Amygdala (tissue), 56 donors: ENCODE measurements around the gene SNED1.
"Not testable (repeated sequence)": the region's sequence is repeated elsewhere in the genome, so short reads cannot be mapped to it uniquely, and the experiment has no call there.

Experiments
- DNase-seq, 56 donors: peaks; one replicate each; lab custom pipeline; 2025; lab: John Stamatoyannopoulos, UW

The SNED1 gene

DNA sequence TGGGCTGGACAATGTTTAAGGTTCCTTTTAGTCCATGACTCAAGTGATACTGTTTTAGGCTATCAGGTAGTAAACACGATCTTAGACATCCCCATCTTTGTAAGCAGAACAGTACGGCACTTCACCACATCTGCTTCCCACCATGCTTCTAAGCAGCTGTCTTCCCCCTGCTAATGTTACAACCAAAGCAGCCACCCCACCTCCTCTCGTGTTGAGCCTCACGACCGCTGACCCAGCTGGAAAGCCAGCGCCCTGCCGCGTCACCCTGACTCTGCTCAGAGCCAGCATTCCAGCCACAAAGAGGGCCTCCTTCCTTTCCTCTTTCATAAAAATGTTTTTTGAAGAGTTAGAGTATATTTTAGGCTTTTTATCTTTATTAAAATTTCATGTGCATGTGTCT, 94.3 kb downstream of the SNED1 start:
- no peak for DNase-seq

DNA sequence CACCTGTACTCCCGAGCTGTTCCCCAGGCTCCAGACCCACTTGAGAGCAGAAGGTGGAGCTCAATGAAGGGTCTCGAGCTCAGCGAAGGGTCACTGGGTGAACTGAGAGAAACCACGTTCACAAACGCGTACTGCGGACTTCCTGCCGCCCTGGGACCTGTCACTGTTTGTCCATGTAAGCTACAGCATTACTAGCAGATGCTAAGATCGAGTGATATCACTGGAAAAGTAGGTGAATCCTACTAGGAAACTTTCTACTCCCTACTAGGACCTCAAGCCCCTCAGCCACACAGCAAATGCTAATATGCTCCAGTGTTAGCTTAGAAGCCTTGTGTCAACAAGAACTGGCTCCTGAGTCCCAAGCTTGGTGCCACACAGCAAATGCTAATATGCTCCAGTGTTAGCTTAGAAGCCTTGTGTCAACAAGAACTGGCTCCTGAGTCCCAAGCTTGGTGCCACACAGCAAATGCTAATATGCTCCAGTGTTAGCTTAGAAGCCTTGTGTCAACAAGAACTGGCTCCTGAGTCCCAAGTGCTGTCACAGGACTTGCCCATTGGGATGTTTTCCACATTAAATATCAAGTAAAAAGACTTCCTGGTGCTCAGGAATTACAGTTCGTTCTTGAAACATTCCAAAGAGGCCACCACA, 94.8 kb downstream of the SNED1 start:
- DNase-seq, result not testable (repeated sequence)

DNA sequence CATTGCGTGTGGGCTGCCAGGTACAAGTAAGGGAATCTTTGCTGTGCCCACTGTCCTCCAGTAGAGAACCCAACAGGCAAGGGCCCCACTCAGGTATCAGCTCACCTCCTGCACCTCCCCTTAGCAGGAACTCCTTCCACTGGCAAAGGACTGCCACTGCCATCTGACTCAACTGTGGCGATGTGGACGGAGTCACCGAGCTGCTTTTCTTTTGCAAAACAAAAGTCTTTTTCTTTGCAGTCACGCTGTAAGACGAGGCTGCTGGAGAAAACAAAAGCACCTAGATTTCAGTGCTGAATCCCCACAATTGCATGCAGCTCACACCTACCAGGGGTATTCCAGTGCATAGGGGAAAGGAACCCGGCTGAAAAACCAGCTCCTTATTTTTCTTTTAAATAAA, 95.8 kb downstream of the SNED1 start:
- no peak for DNase-seq

DNA sequence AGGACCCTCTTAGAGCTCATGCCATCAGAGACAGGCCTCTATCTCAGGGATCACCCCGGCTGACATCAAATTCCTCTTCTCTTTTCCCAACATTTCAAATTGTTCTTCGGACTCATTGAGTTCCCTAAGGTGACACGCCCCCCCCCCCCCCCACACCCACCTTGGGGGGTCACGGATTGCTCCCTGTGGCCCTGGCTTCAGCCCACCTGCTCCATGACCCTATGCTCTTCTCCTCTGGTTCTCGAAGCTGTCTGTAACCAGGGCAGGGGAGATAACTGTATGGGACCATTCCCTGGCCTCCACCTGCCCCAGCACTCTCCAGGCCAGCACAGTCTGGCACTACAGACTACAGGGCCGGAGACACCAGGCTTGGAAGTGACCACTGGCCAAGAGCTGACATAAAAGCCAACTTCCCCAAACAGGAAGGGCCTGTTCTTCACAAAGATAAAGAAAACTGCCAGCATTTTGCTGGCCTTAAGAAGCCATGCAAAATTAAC, 96.6 kb downstream of the SNED1 start:
- DNase-seq, result no peak

DNA sequence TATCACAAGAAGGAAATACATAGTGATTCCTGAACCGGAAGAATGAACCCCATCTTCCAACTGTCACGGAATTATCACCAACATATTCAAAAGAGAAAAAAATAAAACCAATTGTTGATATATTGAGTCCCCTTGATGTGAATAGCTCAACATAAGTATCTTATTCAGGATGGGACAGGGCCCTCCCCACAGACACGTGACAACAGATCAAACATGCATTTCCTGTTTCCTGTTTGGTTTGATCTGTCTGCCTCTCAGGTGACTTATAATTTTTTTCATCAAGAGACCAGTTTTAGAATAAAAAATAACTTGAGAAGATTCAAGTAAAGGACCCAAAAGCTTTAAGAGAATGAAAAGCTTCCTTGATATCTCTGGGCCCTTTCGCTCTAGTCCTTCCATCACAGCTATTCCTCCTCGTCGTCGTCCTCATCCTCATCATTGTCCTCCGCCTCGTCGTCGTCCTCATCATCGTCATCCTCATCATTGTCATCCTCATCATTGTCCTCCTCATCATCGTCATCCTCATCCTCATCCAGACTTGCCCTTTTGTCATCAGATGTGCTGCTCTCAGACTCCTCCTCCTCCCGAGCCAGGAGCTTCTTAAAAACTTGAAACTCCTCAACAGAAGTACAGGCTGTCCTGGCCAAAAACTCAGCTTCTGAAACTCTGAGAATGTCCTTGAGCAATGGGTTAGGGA, 97.3 kb downstream of the SNED1 start:
- DNase-seq, result no peak

DNA sequence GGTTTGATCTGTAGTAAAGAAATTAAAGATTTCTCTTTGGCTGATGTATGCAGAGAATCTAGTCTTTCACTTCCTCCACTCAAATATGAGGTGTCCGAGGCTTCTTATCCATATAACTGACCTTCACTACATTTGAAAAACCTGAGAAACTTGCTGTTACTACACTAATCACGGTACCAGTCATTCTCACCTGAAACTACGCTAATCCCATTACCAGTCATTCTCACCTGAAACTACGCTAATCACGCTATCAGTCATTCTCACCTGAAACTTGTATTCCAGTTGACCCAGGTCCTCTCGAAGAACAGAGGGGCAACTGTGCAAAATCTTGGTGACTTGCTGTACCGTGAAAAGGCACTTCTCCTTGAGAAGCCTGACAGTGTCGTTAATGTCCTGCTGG, 98.6 kb downstream of the SNED1 start:
- DNase-seq, result no peak

DNA sequence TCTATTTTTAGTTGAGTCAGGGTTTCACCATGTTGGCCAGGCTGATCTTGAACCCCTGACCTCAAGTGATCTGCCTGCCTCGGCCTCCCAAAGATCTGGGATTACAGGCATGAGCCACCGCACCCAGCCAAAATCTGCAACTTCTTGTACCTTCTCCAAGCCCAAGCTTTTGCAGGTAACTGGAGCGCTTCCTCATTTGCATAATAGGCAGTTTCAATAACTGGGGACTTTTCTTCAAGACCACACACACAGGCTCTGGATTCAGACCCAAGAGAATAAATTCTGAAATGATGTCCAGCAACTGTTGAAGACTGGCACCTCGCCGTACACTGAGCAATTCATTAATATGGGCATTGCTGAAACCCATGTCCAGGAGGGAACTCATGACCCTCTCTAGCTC, 100.8 kb downstream of the SNED1 start:
- DNase-seq, result no peak

DNA sequence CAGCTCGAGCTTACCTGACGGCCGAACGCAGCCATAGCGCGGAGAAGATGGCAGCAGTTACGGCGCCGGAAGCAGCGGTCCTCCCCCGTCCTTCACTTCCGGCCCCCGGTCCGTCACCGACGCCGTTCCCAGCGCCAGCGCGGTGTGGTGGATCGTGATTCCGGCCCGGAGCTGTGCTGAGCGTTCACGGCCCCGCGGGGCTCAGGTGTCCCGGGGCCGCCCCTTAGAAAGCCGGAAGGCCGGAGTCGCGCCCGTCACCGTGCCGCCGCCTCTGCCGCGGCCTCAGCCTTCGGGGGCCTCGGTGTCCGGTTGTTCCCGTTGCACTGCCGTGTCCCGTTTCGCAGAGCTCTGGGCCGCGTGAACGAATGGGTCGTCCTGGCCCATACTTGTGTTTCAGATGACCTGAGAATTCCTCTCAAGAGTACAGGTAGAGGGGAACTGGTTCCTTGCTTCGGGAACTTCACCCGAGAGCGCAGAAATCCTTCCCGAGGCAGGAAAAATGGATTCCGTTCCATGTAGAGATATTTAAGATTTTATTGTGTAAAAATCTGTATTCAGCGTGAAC, 103.9 kb downstream of the SNED1 start, which contains the start of gene MTERF4:
Gene MTERF4 (minus strand): TSS at position 49 of the 565 bp plus-strand sequence. CDS start 14 bp downstream, at position 35.
- DNase-seq, result peak in 55 of 56 donors; percentile 37 to 88 (median 72)

DNA sequence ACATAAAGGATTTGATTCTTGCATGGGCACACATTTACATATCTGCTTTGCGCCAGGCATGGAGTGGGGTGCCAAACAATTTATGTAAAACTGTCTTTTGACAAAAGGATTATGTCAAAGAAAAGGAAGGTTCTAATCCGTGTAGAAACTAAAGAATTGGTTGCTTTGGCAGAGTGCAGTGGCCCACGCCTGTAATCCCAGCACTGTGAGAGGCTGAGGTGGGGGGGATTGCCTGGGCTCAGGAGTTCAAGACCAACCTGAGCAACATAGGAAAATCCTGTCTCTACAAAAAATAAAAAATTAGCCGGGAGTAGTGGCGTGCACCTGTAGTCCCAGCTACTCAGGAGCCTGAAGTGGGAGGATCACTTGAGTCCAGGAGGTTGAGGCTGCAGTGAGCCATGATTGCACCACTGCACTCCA, 104.8 kb downstream of the SNED1 start:
- no peak for DNase-seq

DNA sequence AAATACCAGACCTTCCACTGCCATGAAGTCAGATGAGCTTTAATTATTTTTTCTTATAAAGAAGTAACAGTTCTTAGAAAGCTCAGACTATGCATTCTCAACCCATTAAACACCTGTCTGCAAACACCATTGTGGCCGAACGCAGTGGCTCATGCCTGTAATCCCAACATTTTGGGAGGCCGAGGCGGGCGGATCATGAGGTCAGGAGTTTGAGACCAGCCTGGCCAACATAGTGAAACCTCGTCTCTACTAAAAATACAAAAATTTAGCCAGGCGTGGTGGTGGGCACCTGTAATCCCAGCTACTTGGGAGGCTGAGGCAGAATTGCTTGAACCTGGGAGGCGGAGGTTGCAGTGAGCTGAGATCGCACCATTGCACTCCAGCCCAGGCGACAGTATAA, 106.2 kb downstream of the SNED1 start:
- not testable (repeated sequence) for DNase-seq

DNA sequence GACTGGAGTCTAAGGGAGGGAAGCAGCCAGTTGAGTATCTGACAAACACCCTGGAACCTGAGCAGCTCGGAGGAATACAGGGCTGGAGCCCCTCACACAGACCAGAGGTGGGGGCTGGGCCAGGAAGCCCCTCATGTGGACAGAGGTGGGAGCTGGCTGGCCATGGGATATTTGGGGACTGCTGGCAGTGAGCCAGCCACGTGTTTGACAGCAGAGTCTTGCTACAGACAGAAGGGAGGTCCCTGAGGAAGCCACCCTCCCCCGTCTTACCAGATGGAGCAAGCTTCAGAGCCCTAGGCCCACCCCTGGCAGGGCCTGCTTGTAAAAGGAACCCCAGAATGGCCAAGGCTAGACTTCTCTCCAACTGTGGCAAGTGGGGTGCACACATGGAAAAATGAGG, 107.2 kb downstream of the SNED1 start:
- DNase-seq, result no peak

DNA sequence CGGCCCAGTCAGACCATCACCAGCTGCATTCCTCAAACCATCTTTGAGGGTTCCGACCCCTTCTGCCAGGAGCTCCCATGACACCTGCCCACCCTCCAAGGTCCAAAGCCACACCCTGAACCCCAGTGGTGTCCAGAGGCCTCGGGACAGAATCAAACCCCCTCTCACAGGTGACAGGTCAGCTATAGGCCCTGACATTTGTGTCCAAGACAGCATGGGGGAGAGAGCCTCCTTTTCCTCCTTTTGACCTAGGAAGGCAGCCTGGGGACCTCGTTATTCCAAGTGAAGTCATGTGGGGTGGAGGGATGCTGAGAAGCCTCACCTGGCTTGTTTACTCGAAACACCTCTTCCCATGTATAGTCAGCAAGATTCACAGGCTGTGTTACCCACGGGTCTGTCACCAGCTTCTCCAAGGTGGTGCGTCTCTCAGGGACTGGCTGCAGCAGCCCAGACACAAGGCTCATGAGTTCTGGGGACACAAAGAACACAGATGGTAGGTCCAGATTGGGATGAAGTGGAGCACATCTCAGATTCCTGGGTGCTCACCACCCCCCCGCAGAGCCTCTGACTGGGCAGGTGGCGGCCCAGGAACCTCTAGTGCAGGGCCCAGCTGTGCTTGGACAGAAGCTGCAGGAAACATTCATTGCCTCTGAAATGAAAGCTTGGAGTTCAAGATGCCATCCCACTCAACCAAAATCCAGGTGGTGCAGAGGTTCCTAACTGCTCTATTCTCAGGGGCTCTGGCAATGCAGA, 108.8 kb downstream of the SNED1 start:
- no peak for DNase-seq

DNA sequence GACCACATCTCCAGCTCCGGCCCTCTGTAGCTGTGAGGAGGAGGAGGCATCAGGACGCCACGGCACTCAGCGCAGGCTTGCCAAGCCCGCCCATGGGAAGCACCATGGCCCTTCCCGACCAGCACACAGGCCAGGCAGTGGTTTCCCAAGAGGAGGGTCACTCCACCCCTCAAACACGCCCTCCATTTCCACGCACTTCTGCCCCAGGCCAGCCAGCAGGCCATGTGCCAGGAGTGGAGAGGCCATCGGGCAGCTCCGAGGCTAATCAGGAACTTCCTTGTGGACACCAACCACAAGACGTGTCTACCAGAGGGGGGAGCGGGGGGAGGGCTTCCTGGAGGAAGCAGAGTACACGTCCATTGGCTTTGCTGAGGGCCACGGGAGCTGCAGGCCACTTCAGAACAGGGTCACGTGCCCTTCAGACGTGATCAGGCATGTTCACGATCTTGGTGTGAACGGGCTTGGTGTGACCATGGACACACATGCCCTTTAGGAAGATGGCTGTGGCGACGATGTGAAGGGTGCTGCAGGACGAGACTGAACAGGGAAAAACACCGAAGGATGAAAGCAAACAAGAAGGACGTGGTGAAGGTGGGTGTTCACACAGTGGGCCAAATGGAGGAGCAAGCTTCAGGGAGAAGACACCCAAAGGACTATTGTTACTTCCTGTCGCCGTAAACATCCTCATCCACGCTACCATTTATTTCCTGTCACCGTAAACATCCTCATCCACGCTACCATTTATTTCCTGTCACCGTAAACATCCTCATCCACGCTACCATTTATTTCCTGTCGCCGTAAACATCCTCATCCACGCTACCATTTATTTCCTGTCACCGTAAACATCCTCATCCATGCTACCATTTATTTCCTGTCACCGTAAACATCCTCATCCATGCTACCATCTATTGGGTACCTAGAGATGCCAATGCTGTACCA, 110.1 kb downstream of the SNED1 start:
- no peak for DNase-seq

DNA sequence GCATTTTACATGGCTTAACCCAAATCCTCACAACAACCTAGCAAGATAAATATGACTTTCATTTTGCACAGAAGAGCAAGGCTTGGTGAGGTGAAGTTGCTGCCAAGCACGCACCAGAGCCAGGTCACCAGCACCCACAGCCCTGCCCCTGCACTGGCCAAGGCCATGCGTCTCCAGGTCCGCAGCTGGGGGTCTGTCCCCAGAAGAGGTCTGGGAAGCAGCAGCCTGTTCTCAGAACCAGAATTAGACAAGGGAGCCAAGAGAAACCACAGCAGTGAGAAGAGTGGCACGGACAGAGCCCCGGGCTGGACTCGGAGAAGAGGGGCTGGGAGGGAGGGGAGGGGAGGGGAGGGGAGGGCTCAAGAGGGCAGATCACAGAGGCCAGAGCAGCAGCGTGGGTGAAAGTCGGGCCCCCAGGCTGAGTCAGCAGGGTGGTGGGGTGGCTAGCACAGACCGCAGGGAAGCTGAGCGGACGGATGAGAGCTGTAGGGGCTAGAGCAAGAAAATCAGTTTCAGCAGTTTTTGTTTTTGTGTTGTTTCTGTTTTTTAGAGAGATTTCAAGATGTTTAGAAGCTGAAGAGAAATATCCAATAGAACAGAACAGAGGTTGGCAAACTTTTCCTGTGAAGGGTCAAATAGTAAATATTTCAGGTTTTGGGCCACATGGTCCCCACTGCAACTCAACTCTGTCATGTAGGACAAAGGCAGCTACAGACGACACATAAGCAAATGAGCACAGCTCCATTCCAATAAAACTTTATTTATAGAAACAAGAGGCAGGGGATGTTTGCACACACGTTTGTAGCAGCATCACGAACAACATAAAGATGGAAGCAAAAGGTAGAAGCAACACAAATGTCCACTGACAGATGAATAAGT, 111.0 kb downstream of the SNED1 start:
- no peak for DNase-seq

DNA sequence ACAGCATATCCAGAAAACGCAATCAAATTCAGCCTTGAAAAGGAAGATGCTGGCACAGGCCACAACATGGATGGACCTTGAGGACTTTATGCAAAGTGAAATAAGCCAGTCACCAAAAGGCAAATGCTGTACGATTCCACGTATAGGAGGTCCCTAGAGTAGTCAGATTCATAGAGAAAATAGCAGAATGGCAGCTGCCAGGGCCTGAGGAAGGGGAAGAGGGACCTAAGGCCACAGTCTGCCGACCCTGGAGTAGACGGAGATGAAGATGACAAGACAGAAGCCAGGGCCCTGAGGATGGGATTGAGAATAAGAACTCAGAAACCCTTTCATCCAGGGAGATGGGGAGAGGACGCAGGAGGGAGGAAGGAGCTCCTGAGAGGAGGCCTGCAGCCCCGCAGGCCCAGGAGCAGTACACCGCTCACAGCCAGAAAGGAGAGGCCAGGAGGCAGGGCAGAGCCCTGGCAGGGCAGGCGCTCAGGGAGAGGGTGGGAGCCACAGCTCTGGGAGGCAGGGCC, 111.7 kb downstream of the SNED1 start:
- DNase-seq, result no peak

DNA sequence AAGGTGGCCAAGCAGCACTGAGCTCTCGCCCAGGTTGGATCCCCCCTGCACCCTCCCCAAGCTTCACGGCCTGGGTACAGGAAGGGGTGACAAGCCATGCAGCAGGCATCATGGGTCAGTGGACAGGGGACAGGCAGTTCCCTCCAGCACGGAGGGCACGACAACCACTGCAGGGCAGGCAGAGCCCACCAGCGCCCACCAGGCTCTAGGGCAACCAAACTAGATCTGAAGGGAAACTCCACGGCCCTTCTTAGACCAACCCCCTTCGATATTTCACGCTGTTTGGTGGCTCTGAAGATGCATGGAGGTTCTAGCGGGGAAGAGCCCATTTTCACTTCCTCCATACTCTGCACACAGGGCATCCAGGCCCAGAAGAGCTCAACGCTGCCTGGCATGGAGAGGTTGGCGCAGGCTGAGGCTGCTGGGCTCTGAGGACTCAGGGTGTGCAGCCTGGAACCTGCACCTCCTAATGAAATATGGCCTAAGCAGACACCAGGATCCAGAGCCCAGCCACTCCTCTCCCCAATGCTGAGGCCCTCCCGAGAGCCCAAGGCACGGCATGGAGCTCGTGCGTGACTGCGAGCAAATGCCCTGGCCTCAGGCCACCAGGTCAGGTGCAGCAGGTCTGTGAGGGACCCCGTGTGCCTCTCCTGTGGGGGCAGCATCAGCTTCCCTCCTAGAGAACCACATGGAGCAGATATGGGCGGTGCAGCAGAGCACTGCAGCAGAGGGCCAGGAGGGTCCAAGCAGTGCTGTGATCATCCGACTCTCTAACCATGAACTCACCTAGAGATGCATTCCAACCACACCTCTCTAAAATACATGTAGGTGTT, 112.4 kb downstream of the SNED1 start:
- no peak for DNase-seq

DNA sequence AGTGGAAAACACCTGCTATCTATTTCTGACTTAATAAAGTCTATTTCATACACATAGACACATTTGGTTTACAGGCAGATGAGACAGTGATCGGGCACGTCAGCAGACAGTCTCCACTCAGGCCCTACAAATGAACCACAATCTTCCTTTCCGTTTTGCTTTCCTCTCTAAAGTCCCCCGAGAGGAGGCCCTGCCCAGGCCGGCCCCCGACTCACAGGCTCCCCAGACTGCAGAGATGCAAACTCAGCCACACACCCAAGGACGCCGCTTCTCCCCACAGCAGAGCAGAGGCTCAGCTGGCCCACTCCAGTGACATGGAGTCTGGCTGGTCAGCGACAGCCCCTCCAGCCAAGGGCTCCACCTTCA, 113.0 kb downstream of the SNED1 start:
- DNase-seq, result no peak

DNA sequence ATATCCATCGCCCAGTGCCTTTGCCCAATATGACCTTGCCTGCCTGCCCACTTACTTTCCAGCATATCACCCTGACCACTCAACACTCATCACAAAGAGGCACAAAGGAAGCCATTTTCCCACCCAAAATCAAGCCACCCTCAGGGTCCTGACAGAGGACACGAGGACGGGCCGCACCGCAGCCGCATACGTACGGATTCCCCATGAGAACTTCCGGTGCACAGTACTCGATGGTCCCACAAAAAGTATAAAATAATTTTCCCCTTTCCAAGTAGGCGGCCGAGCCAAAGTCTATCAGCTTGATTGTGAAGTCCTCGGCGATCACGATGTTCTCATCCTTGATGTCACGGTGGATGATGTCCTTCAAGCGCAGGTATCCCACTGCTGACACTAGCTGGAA, 113.6 kb downstream of the SNED1 start:
- no peak for DNase-seq
